HG03558 (cell line): ENCODE data around the gene FGG.
"Not testable (repeated sequence)": the region's sequence is repeated elsewhere in the genome, so short reads cannot be mapped to it uniquely, and the experiment has no call there.

Experiments used
- ATAC-seq: cut with Tn5 transposase; IDR thresholded peaks from one replicate; pipeline ENCODE4 v1.9.1; 2021; ENCODE audit warnings: moderate number of reproducible peaks; ENCODE audit not compliant: unreplicated experiment; ENCODE audit errors: extremely low read depth

The FGG gene

GRCh38 chr4:154614306-154614705 lies 1.9 kb upstream of the FGG start:
- no peak for ATAC-seq

- no peak for ATAC-seq
These were observed 623 bp downstream of the FGG start for GRCh38 chr4:154611833-154612232.

- no peak for ATAC-seq
These were observed 1.9 kb downstream of the FGG start for GRCh38 chr4:154610582-154610981.

GRCh38 chr4:154609532-154609931 lies 2.9 kb downstream of the FGG start:
- ATAC-seq: no peak

- ATAC-seq: no peak
These were observed 3.8 kb downstream of the FGG start for GRCh38 chr4:154608361-154609252.

GRCh38 chr4:154606728-154607723 lies 5.4 kb downstream of the FGG start:
- no peak for ATAC-seq

- ATAC-seq: no peak
These were observed 7.7 kb downstream of the FGG start for GRCh38 chr4:154604696-154605200.

GRCh38 chr4:154603033-154603943 lies 9.2 kb downstream of the FGG start:
- no peak for ATAC-seq

GRCh38 chr4:154602404-154603020 lies 9.9 kb downstream of the FGG start:
- ATAC-seq: no peak

GRCh38 chr4:154597798-154598774 lies 14.4 kb downstream of the FGG start:
- ATAC-seq: no peak

- not testable (repeated sequence) for ATAC-seq
These were observed 15.2 kb downstream of the FGG start for GRCh38 chr4:154597281-154597680.

- no peak for ATAC-seq
These were observed 16.6 kb downstream of the FGG start for GRCh38 chr4:154595807-154596206.

GRCh38 chr4:154594343-154594742 lies 18.1 kb downstream of the FGG start:
- not testable (repeated sequence) for ATAC-seq

GRCh38 chr4:154593868-154594267 lies 18.6 kb downstream of the FGG start:
- ATAC-seq: no peak

- no peak for ATAC-seq
These were observed 20.6 kb downstream of the FGG start for GRCh38 chr4:154591890-154592289.

- no peak for ATAC-seq
These were observed 22.0 kb downstream of the FGG start, which contains the start of gene FGA for GRCh38 chr4:154590329-154591006. FGA (minus strand) TSS chr4:154590742; CDS start chr4:154590687, 55 bp downstream.
